HCT116 (cell line): ENCODE data around the gene SEMA7A. TPM values are rescaled to one million over a fixed set of nuclear protein-coding genes. Genes with fewer than 3 reads are reported as not detected.

Experiments used
- ATAC-seq: fragments of 200-7000 bp; cut with Tn5 transposase; 2 replicates; pipeline ENCODE4 v1.9.1; 2020; ENCODE audit warnings: mild to moderate bottlenecking, moderate library complexity
- BruUV-seq: library from RNA; stranded (reverse); fragments of 400-500 nt; replicated peaks from 2 replicates; lab custom pipeline; 2021; lab: Mats Ljungman, UMichigan
- CTCF ChIA-PET: fragments of 300-600 bp; sonication (Branson Sonifier 250); formaldehyde crosslinking; loops from one replicate; lab custom pipeline; 2021; ENCODE audit warnings: antibody characterized with exemption; lab: Charles Lee
- POLR2A ChIA-PET: fragments of 300-600, 350-600 bp; sonication (Branson Sonifier 250); formaldehyde crosslinking; loops from one replicate; lab custom pipeline; 2021; ENCODE audit warnings: antibody characterized with exemption; lab: Charles Lee
- RAD21 ChIA-PET, 2 experiments: fragments of 300-600 bp; sonication (Branson Sonifier 250); formaldehyde crosslinking; loops; one replicate each; lab custom pipeline; 2023; ENCODE audit warnings: low total read pairs in 2 of 2; ENCODE audit not compliant: uncharacterized antibody in 2 of 2, unreplicated experiment in 2 of 2, low non-redundant PET in 1 of 2; lab: Charles Lee
- DNase-seq: peaks from one replicate; pipeline ENCODE4 v3.0.0-alpha.2; 2010; ENCODE audit warnings: low read depth, low spot score
- H2AFZ ChIP-seq: fragments of 200-600 bp; shearing (Covaris generic), sonication (generic); 2 replicates; pipeline ENCODE4 v1.6.1; 2017; ENCODE audit warnings: low read depth, mixed run types, mixed read lengths, antibody characterized with exemption, low read length; ENCODE audit not compliant: poor library complexity, severe bottlenecking
- H3K27ac ChIP-seq: 2 replicates; pipeline ENCODE4 v1.5.1; 2012; ENCODE audit warnings: low read depth, low read length
- H3K27me3 ChIP-seq: fragments of 200-600 bp; sonication (generic); 2 replicates; pipeline ENCODE4 v1.6.1; 2016; ENCODE audit warnings: mixed run types, low read length, mixed read lengths; ENCODE audit not compliant: insufficient read depth
- H3K36me3 ChIP-seq, 2 experiments: fragments of 200-500 bp in 1 of 2; fragments of 200-600 bp in 1 of 2; sonication (Bioruptor generic) in 1 of 2; sonication (generic) in 1 of 2; 2 replicates each; pipeline versions ENCODE4 v1.5.1 to v1.6.1; 2014 to 2016; ENCODE audit warnings: low read length in 2 of 2, inconsistent platforms in 1 of 2, mixed read lengths in 1 of 2, mixed run types in 1 of 2; ENCODE audit not compliant: insufficient read depth in 2 of 2, control insufficient read depth in 1 of 2
- H3K4me1 ChIP-seq, 2 experiments: fragments of 200-600 bp in 1 of 2; sonication (generic) in 1 of 2; 2 replicates each; pipeline versions ENCODE4 v1.5.1 to v1.6.1; 2012 to 2017; ENCODE audit warnings: low read length in 2 of 2, inconsistent platforms in 1 of 2, mild to moderate bottlenecking in 1 of 2, mixed read lengths in 1 of 2, mixed run types in 1 of 2, moderate library complexity in 1 of 2; ENCODE audit not compliant: insufficient read depth in 2 of 2, control insufficient read depth in 1 of 2
- H3K4me2 ChIP-seq: fragments of 200-600 bp; sonication (generic); 2 replicates; pipeline ENCODE4 v1.6.1; 2017; ENCODE audit warnings: mixed run types, low read length, mixed read lengths
- H3K4me3 ChIP-seq, 2 experiments: fragments of 200-600 bp in 1 of 2; sonication (generic) in 1 of 2; replicated peaks in 1 of 2; 2 replicates each; pipeline ENCODE4 v1.5.1; 2011 to 2016; ENCODE audit warnings: low read length in 2 of 2, control low read depth in 1 of 2, low read depth in 1 of 2, mild to moderate bottlenecking in 1 of 2, mixed read lengths in 1 of 2, mixed run types in 1 of 2
- H3K79me2 ChIP-seq: fragments of 200-600 bp; sonication (generic); 2 replicates; pipeline ENCODE4 v1.6.1; 2017; ENCODE audit warnings: mild to moderate bottlenecking, mixed run types, low read length, moderate library complexity, mixed read lengths; ENCODE audit not compliant: insufficient read depth
- H3K9ac ChIP-seq: fragments of 200-600 bp; sonication (generic); 2 replicates; pipeline ENCODE4 v1.6.1; 2016; ENCODE audit warnings: low read length, mixed read lengths
- H3K9me2 ChIP-seq: fragments of 200-600 bp; sonication (generic), shearing (Covaris generic); 2 replicates; pipeline ENCODE4 v1.6.1; 2017; ENCODE audit warnings: mixed run types, mild to moderate bottlenecking, moderate library complexity; ENCODE audit not compliant: insufficient read depth
- H3K9me3 ChIP-seq, 2 experiments: fragments of 200-500 bp in 1 of 2; fragments of 200-600 bp in 1 of 2; sonication (Bioruptor generic) in 1 of 2; sonication (generic) in 1 of 2; 2 replicates each; pipeline ENCODE4 v1.6.1; 2014 to 2017; ENCODE audit warnings: low read length in 2 of 2, mixed read lengths in 2 of 2, inconsistent platforms in 1 of 2, low read depth in 1 of 2, mild to moderate bottlenecking in 1 of 2, mixed run types in 1 of 2, moderate library complexity in 1 of 2; ENCODE audit not compliant: control insufficient read depth in 1 of 2, insufficient read depth in 1 of 2
- H4K20me1 ChIP-seq: fragments of 200-600 bp; sonication (generic), shearing (Covaris generic); 2 replicates; pipeline ENCODE4 v1.6.1; 2017; ENCODE audit warnings: mixed run types, mild to moderate bottlenecking, moderate library complexity; ENCODE audit not compliant: insufficient read depth
- ATF3 ChIP-seq: IDR thresholded peaks from 2 replicates; pipeline ENCODE4 v1.6.1; 2012
- CBX3 ChIP-seq: IDR thresholded peaks from 2 replicates; pipeline ENCODE4 v1.6.1; 2012; ENCODE audit warnings: low read depth
- CEBPB ChIP-seq: IDR thresholded peaks from 2 replicates; pipeline ENCODE4 v1.6.1; 2012; ENCODE audit warnings: low read depth
- CTCF ChIP-seq, 3 experiments: fragments of 200-600 bp in 1 of 3; sonication (generic) in 1 of 3; IDR thresholded peaks in 2 of 3; conservative IDR thresholded peaks in 1 of 3; 2 replicates each; pipeline ENCODE4 v1.5.1; 2012 to 2017; ENCODE audit warnings: low read depth in 2 of 3, low read length in 2 of 3, antibody characterized with exemption in 1 of 3, borderline replicate concordance in 1 of 3, control low read depth in 1 of 3, mild to moderate bottlenecking in 1 of 3, mixed read lengths in 1 of 3, mixed run types in 1 of 3, moderate library complexity in 1 of 3; ENCODE audit not compliant: insufficient read depth in 1 of 3
- EGR1 ChIP-seq: IDR thresholded peaks from 2 replicates; pipeline ENCODE4 v1.6.1; 2012; ENCODE audit warnings: low read depth
- ELF1 ChIP-seq: IDR thresholded peaks from 2 replicates; pipeline ENCODE4 v1.6.1; 2012; ENCODE audit warnings: low read depth, borderline replicate concordance
- EZH2 ChIP-seq: fragments of 200-600 bp; sonication (generic); IDR thresholded peaks from 2 replicates; pipeline ENCODE4 v1.6.1; 2017; ENCODE audit warnings: antibody characterized with exemption, mixed run types
- EZH2phosphoT487 ChIP-seq: fragments of 200-600 bp; IDR thresholded peaks from 2 replicates; pipeline ENCODE4 v1.6.1; 2018; ENCODE audit warnings: antibody characterized with exemption, borderline replicate concordance
- MAX ChIP-seq: IDR thresholded peaks from 2 replicates; pipeline ENCODE4 v1.6.1; 2012
- POLR2A ChIP-seq: IDR thresholded peaks from 2 replicates; pipeline ENCODE4 v1.7.0; 2011; ENCODE audit warnings: borderline replicate concordance; ENCODE audit not compliant: insufficient read depth, insufficient read length; ENCODE audit errors: extremely low read depth
- RAD21 ChIP-seq: IDR thresholded peaks from 2 replicates; pipeline ENCODE4 v1.6.1; 2012; ENCODE audit warnings: low read depth, mild to moderate bottlenecking
- SP1 ChIP-seq: IDR thresholded peaks from 2 replicates; pipeline ENCODE4 v1.6.1; 2012; ENCODE audit warnings: low read depth
- SRF ChIP-seq: IDR thresholded peaks from 2 replicates; pipeline ENCODE4 v1.6.1; 2012; ENCODE audit warnings: low read depth
- TCF7L2 ChIP-seq: IDR thresholded peaks from 2 replicates; pipeline ENCODE4 v1.7.0; 2011; ENCODE audit warnings: borderline replicate concordance, inconsistent platforms; ENCODE audit not compliant: insufficient read depth, insufficient read length; ENCODE audit errors: extremely low read depth
- YY1 ChIP-seq: IDR thresholded peaks from 2 replicates; pipeline ENCODE4 v1.6.1; 2011; ENCODE audit warnings: low read length, low read depth, moderate library complexity, mild to moderate bottlenecking; ENCODE audit not compliant: insufficient replicate concordance; ENCODE audit errors: extremely low read depth
- ZFX ChIP-seq: fragments of 450-650 bp; IDR thresholded peaks from 2 replicates; pipeline ENCODE4 v1.6.1; 2017
- ZNF274 ChIP-seq: fragments of 200-500 bp; sonication (Bioruptor generic); IDR thresholded peaks from 2 replicates; pipeline ENCODE4 v1.6.1; 2014; ENCODE audit warnings: mild to moderate bottlenecking, low read depth, low read length, inconsistent platforms
- intact Hi-C: fragments of 100-400 bp; cut with micrococcal nuclease; formaldehyde crosslinking; loops from 2 replicates; pipeline ENCODE4 v1.10.0; 2022
- total RNA-seq: library from RNA; stranded (reverse); gene quantifications from one replicate; pipeline ENCODE4 v1.2.1, GENCODE V29; 2021; ENCODE audit not compliant: unreplicated experiment
- TF ChIP-seq, protein P1 (sequence below): IDR thresholded peaks from 2 replicates; pipeline ENCODE4 v1.6.1; 2012; ENCODE audit warnings: low read depth

Gene SEMA7A
- total RNA-seq, 1 experiment from 2014 or later = 13.8 TPM

DNA sequence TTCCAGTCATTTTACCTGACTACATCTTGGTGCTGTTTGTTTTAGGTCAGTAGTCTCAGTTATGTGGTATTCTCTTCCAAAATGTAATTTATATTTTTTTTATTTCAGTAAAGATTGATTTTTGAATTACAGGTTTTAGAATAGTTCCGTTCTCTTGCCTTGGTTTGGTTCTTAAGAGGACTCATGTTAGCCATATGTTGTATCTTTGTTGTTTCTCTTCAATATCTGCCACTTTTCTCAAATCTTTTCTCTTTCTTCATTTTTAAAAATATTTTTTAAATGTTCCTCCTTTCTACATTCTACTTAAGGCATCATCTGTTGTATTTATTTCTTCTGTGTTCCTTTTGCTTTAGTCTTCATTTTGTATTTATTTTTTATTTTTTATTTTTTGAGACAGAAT, 32.8 kb upstream of the SEMA7A start:
- Histone ChIP-seq H2AFZ (no peak overlapping the region), H4K20me1 (no peaks in the 10 kb centered on the region; the same call in 1 of the 2 replicates), H3K79me2 (peaks cover 7% of the 10 kb centered on the region; the same call in 1 of the 2 replicates), H3K36me3 (no peaks in the 10 kb centered on the region), H3K9me3 (no peaks in the 10 kb centered on the region), H3K4me3 (no peak overlapping the region)
- RAD21 ChIA-PET = no interaction called here
- intact Hi-C loops = no loop called here
- no peak for ATAC-seq
- TF ChIP-seq ELF1 = no peak
- TF ChIP-seq MAX = no peak
- no peak for TF ChIP-seq ZNF274
- TF ChIP-seq POLR2A = no peak
- TF ChIP-seq, protein P1, sequence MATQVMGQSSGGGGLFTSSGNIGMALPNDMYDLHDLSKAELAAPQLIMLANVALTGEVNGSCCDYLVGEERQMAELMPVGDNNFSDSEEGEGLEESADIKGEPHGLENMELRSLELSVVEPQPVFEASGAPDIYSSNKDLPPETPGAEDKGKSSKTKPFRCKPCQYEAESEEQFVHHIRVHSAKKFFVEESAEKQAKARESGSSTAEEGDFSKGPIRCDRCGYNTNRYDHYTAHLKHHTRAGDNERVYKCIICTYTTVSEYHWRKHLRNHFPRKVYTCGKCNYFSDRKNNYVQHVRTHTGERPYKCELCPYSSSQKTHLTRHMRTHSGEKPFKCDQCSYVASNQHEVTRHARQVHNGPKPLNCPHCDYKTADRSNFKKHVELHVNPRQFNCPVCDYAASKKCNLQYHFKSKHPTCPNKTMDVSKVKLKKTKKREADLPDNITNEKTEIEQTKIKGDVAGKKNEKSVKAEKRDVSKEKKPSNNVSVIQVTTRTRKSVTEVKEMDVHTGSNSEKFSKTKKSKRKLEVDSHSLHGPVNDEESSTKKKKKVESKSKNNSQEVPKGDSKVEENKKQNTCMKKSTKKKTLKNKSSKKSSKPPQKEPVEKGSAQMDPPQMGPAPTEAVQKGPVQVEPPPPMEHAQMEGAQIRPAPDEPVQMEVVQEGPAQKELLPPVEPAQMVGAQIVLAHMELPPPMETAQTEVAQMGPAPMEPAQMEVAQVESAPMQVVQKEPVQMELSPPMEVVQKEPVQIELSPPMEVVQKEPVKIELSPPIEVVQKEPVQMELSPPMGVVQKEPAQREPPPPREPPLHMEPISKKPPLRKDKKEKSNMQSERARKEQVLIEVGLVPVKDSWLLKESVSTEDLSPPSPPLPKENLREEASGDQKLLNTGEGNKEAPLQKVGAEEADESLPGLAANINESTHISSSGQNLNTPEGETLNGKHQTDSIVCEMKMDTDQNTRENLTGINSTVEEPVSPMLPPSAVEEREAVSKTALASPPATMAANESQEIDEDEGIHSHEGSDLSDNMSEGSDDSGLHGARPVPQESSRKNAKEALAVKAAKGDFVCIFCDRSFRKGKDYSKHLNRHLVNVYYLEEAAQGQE = no peak
- no peak for TF ChIP-seq EGR1
- TF ChIP-seq RAD21 = no peak
- TF ChIP-seq SRF = no peak
- TF ChIP-seq CEBPB = no peak
- no peak for TF ChIP-seq CTCF (IDR thresholded peaks at IDR 0.05 in 2 of 3, conservative IDR thresholded peaks at IDR 0.05 in 1 of 3; ENCODE audit: borderline replicate concordance in 1 of 3, insufficient read depth in 1 of 3, low read depth in 2 of 3, low read length in 2 of 3)
- TF ChIP-seq ZFX = no peak
- no peak for TF ChIP-seq CBX3
- TF ChIP-seq TCF7L2 = no peak
- TF ChIP-seq SP1 = no peak
- no peak for TF ChIP-seq YY1
- no peak for TF ChIP-seq ATF3
- no peak for TF ChIP-seq EZH2phosphoT487
- TF ChIP-seq EZH2 = no peak
- TF ChIP-seq, all 23 proteins: peak for 0
- H3K9ac ChIP-seq = no peak overlapping the region
- no peak overlapping the region for H3K27ac ChIP-seq
- no peak overlapping the region for H3K4me2 ChIP-seq
- peaks cover 3 to 7% of the 10 kb centered on the region in 2 experiments; a peak in 3 of 4 replicates for H3K4me1 ChIP-seq
- DNase-seq = no peak
- H3K27me3 ChIP-seq = no peaks in the 10 kb centered on the region
- ChIA-PET CTCF (no interaction called here), POLR2A (no interaction called here)
- no peaks in the 10 kb centered on the region for H3K9me2 ChIP-seq
- BruUV-seq = no TSS peak
